ENCODE results near the gene PARD3.

Gene PARD3

GRCh38 chr10:34737772-34738169 is 77.3 kb downstream of the PARD3 start:
- DNase-seq, result no peak

GRCh38 chr10:34736976-34737771 is 77.9 kb downstream of the PARD3 start:
- DNase-seq, result no peak

- DNase-seq, result no peak
Measured at GRCh38 chr10:34734918-34735317, 80.2 kb downstream of the PARD3 start.

GRCh38 chr10:34732926-34733325 is 82.2 kb downstream of the PARD3 start:
- no peak for DNase-seq

GRCh38 chr10:34731885-34732701 is 83.0 kb downstream of the PARD3 start:
- no peak for DNase-seq

- no peak for DNase-seq
Measured at GRCh38 chr10:34731213-34731612, 83.9 kb downstream of the PARD3 start.

- no peak for DNase-seq
Measured at GRCh38 chr10:34730726-34731125, 84.4 kb downstream of the PARD3 start.

- DNase-seq, result no peak
Measured at GRCh38 chr10:34729619-34730018, 85.5 kb downstream of the PARD3 start.

- no peak for DNase-seq
Measured at GRCh38 chr10:34728361-34728760, 86.7 kb downstream of the PARD3 start.

- no peak for DNase-seq
Measured at GRCh38 chr10:34727595-34728033, 87.5 kb downstream of the PARD3 start.

- DNase-seq, result no peak
Measured at GRCh38 chr10:34726862-34727261, 88.2 kb downstream of the PARD3 start.

GRCh38 chr10:34723750-34724149 is 91.3 kb downstream of the PARD3 start:
- DNase-seq, result peak; percentile 69

- no peak for DNase-seq
Measured at GRCh38 chr10:34722404-34722803, 92.7 kb downstream of the PARD3 start.

- no peak for DNase-seq
Measured at GRCh38 chr10:34721208-34721840, 93.8 kb downstream of the PARD3 start.

GRCh38 chr10:34719746-34720145 is 95.3 kb downstream of the PARD3 start:
- DNase-seq, result no peak

GRCh38 chr10:34719328-34719727 is 95.8 kb downstream of the PARD3 start:
- DNase-seq, result no peak

- no peak for DNase-seq
Measured at GRCh38 chr10:34717429-34717828, 97.7 kb downstream of the PARD3 start.

- DNase-seq, result no peak
Measured at GRCh38 chr10:34716958-34717357, 98.1 kb downstream of the PARD3 start.

- no peak for DNase-seq
Measured at GRCh38 chr10:34716234-34716633, 98.9 kb downstream of the PARD3 start.

- DNase-seq, result no peak
Measured at GRCh38 chr10:34715511-34716187, 99.4 kb downstream of the PARD3 start.

- DNase-seq, result no peak
Measured at GRCh38 chr10:34713875-34714274, 101.2 kb downstream of the PARD3 start.

GRCh38 chr10:34711500-34711899 is 103.6 kb downstream of the PARD3 start:
- DNase-seq, result no peak

- no peak for DNase-seq
Measured at GRCh38 chr10:34710391-34710751, 104.7 kb downstream of the PARD3 start.

Measured in NCI-H1694 treated with DMSO at 0.1 percent for 48 hours (cell line).